H9 (cell line): Measurements from ENCODE around the gene C17orf50. TPM values are rescaled to one million over a fixed set of nuclear protein-coding genes. Genes with fewer than 3 reads are reported as not detected.

ENCODE experiments used
- DNase-seq: peaks from one replicate; pipeline ENCODE4 v3.0.0-alpha.2; 2017
- H2AFZ ChIP-seq: one replicate; pipeline ENCODE4 v1.6.1; 2013; ENCODE audit warnings: mild to moderate bottlenecking, low read length, control low read depth, moderate library complexity
- H2AK5ac ChIP-seq: 2 replicates; pipeline ENCODE4 v1.6.1; 2013; ENCODE audit warnings: low read length, control low read depth, mixed read lengths; ENCODE audit not compliant: insufficient read length
- H2BK120ac ChIP-seq: one replicate; pipeline ENCODE4 v1.6.1; 2013; ENCODE audit warnings: low read depth, mild to moderate bottlenecking, low read length, control low read depth, inconsistent platforms; ENCODE audit not compliant: poor library complexity, severe bottlenecking
- H2BK12ac ChIP-seq: 2 replicates; pipeline ENCODE4 v1.6.1; 2013; ENCODE audit warnings: low read length, control low read depth, mixed read lengths, low read depth; ENCODE audit not compliant: insufficient read length
- H2BK15ac ChIP-seq: 2 replicates; pipeline ENCODE4 v1.6.1; 2013; ENCODE audit warnings: low read depth, low read length, control low read depth
- H2BK20ac ChIP-seq: one replicate; pipeline ENCODE4 v1.6.1; 2013; ENCODE audit warnings: low read depth, mild to moderate bottlenecking, low read length, control low read depth, inconsistent platforms; ENCODE audit not compliant: poor library complexity, severe bottlenecking
- H2BK5ac ChIP-seq: 2 replicates; pipeline ENCODE4 v1.6.1; 2013; ENCODE audit warnings: low read length, control low read depth, mixed read lengths; ENCODE audit not compliant: insufficient read length
- H3K14ac ChIP-seq: 2 replicates; pipeline ENCODE4 v1.6.1; 2013; ENCODE audit warnings: low read length, control low read depth; ENCODE audit not compliant: insufficient read depth
- H3K18ac ChIP-seq: 2 replicates; pipeline ENCODE4 v1.6.1; 2013; ENCODE audit warnings: low read depth, mild to moderate bottlenecking, mixed read lengths, low read length, control low read depth; ENCODE audit not compliant: insufficient read length
- H3K23ac ChIP-seq: 2 replicates; pipeline ENCODE4 v1.6.1; 2013; ENCODE audit warnings: low read length, control low read depth, mixed read lengths, low read depth; ENCODE audit not compliant: insufficient read length
- H3K23me2 ChIP-seq: 2 replicates; pipeline ENCODE4 v1.6.1; 2013; ENCODE audit warnings: low read depth, mild to moderate bottlenecking, mixed read lengths, low read length, control low read depth; ENCODE audit not compliant: insufficient read length, poor library complexity, severe bottlenecking
- H3K27ac ChIP-seq: 2 replicates; pipeline ENCODE4 v1.5.1; 2013; ENCODE audit warnings: low read length, control low read depth, mixed read lengths, low read depth; ENCODE audit not compliant: insufficient read length
- H3K27me3 ChIP-seq: 2 replicates; pipeline ENCODE4 v1.6.1; 2013; ENCODE audit warnings: low read length, control low read depth, inconsistent platforms; ENCODE audit not compliant: insufficient read depth
- H3K4ac ChIP-seq: 2 replicates; pipeline ENCODE4 v1.6.1; 2013; ENCODE audit warnings: low read depth, mild to moderate bottlenecking, control low read depth, inconsistent platforms, low read length, moderate library complexity
- H3K4me1 ChIP-seq: 2 replicates; pipeline ENCODE4 v1.6.1; 2013; ENCODE audit warnings: low read length, control low read depth, inconsistent platforms; ENCODE audit not compliant: insufficient read depth
- H3K4me2 ChIP-seq: 2 replicates; pipeline ENCODE4 v1.6.1; 2013; ENCODE audit warnings: low read length, control low read depth, mixed read lengths; ENCODE audit not compliant: insufficient read length, insufficient read depth
- H3K56ac ChIP-seq: 2 replicates; pipeline ENCODE4 v1.6.1; 2013; ENCODE audit warnings: low read depth, mild to moderate bottlenecking, mixed read lengths, low read length, control low read depth; ENCODE audit not compliant: insufficient read length
- H3K79me1 ChIP-seq: 2 replicates; pipeline ENCODE4 v1.6.1; 2013; ENCODE audit warnings: low read depth, mild to moderate bottlenecking, moderate library complexity, low read length, control low read depth, inconsistent platforms; ENCODE audit not compliant: insufficient read depth, poor library complexity, severe bottlenecking
- H3K79me2 ChIP-seq: 2 replicates; pipeline ENCODE4 v1.6.1; 2013; ENCODE audit warnings: low read length, control low read depth, inconsistent platforms; ENCODE audit not compliant: insufficient read depth
- H3K9ac ChIP-seq: 2 replicates; pipeline ENCODE4 v1.6.1; 2013; ENCODE audit warnings: low read length, control low read depth, mixed read lengths; ENCODE audit not compliant: insufficient read length; ENCODE audit errors: extremely low read depth
- H3K9me3 ChIP-seq: one replicate; pipeline ENCODE4 v1.6.1; 2013; ENCODE audit warnings: low read depth, low read length, inconsistent platforms; ENCODE audit not compliant: control insufficient read depth
- H3T11ph ChIP-seq: one replicate; pipeline ENCODE4 v1.6.1; 2013; ENCODE audit warnings: mild to moderate bottlenecking, low read length, control low read depth, inconsistent platforms
- H4K20me1 ChIP-seq: one replicate; pipeline ENCODE4 v1.6.1; 2013; ENCODE audit not compliant: control insufficient read depth, insufficient read length, insufficient read depth
- H4K5ac ChIP-seq: 2 replicates; pipeline ENCODE4 v1.6.1; 2013; ENCODE audit warnings: low read depth, mild to moderate bottlenecking, mixed read lengths, low read length, control low read depth; ENCODE audit not compliant: insufficient read length
- H4K8ac ChIP-seq: replicated peaks from 2 replicates; pipeline ENCODE4 v1.6.1; 2013; ENCODE audit warnings: low read length, control low read depth, mixed read lengths, low read depth; ENCODE audit not compliant: insufficient read length
- H4K91ac ChIP-seq: 2 replicates; pipeline ENCODE4 v1.6.1; 2013; ENCODE audit warnings: low read depth, mild to moderate bottlenecking, moderate library complexity, mixed read lengths, low read length, control low read depth; ENCODE audit not compliant: insufficient read length
- H3K27ac Mint-ChIP-seq, 3 experiments: 2 replicates in 2 of 3; 3 replicates in 1 of 3; pipeline ENCODE4 v1.8.0; 2020 to 2021; ENCODE audit warnings: mixed read lengths in 3 of 3, mild to moderate bottlenecking in 1 of 3, moderate library complexity in 1 of 3
- H3K27me3 Mint-ChIP-seq: 2 replicates; pipeline ENCODE4 v1.8.0; 2021; ENCODE audit warnings: low read depth, mild to moderate bottlenecking, moderate library complexity, mixed read lengths
- H3K36me3 Mint-ChIP-seq, 3 experiments: 2 replicates in 2 of 3; 3 replicates in 1 of 3; pipeline ENCODE4 v1.8.0; 2020 to 2021; ENCODE audit warnings: low read depth in 3 of 3, mixed read lengths in 3 of 3; ENCODE audit not compliant: insufficient read depth in 1 of 3
- H3K4me1 Mint-ChIP-seq, 2 experiments: 2 replicates each; pipeline ENCODE4 v1.8.0; 2020; ENCODE audit warnings: mixed read lengths in 2 of 2
- H3K4me3 Mint-ChIP-seq, 2 experiments: 2 replicates in 1 of 2; 3 replicates in 1 of 2; pipeline ENCODE4 v1.8.0; 2020 to 2021; ENCODE audit warnings: mild to moderate bottlenecking in 2 of 2, mixed read lengths in 2 of 2, moderate library complexity in 1 of 2
- H3K9me3 Mint-ChIP-seq, 2 experiments: 2 replicates in 1 of 2; 3 replicates in 1 of 2; pipeline ENCODE4 v1.8.0; 2020; ENCODE audit warnings: mild to moderate bottlenecking in 2 of 2, mixed read lengths in 2 of 2, moderate library complexity in 1 of 2
- CTCF ChIP-seq: fragments of 200-600 bp; sonication (generic); conservative IDR thresholded peaks from 3 replicates; pipeline ENCODE4 v1.8.0; 2021; ENCODE audit warnings: antibody characterized with exemption, mild to moderate bottlenecking
- WGBS: extraction: QIAGEN DNeasy Blood & Tissue Kit; methylation state at CpG from one replicate; pipeline ENCODE4 v1.1.7; 2013; ENCODE audit warnings: missing lambda C conversion rate, low lambda C conversion rate, mixed read lengths; ENCODE audit not compliant: insufficient read length; ENCODE audit errors: extremely low coverage; 5-methylcytosine and 5-hydroxymethylcytosine counted together
- total RNA-seq: library from RNA; stranded (reverse); gene quantifications from 2 replicates; pipeline ENCODE4 v1.2.1, GENCODE V29; 2021

Gene C17orf50
- total RNA-seq, 1 experiment from 2014 or later: not detected

GRCh38 chr17:35761601-35762000 lies 914 bp downstream of the C17orf50 start:
- Histone ChIP-seq H3K79me1 (no peaks in the 10 kb centered on the region), H3T11ph (no peak overlapping the region), H3K4me1 (no peaks in the 10 kb centered on the region; the same call in 1 of the 2 replicates), H4K8ac (no peak overlapping the region), H3K27me3 (peaks cover 2% of the 10 kb centered on the region; the same call in 1 of the 2 replicates), H4K5ac (no peak overlapping the region), H2AFZ (no peak overlapping the region), H3K4me2 (no peak overlapping the region), H3K9me3 (no peaks in the 10 kb centered on the region), H2BK120ac (no peak overlapping the region), H3K23ac (no peak overlapping the region), H3K14ac (no peak overlapping the region), H2BK15ac (no peak overlapping the region), H4K91ac (no peak overlapping the region), H2BK12ac (no peak overlapping the region), H3K23me2 (peaks cover 5% of the 10 kb centered on the region), H3K79me2 (no peaks in the 10 kb centered on the region), H3K18ac (no peak overlapping the region), H2BK20ac (no peak overlapping the region), H3K9ac (no peak overlapping the region), H3K56ac (no peak overlapping the region), H2AK5ac (no peak overlapping the region), H3K27ac (no peak overlapping the region), H2BK5ac (no peak overlapping the region), H3K4ac (no peak overlapping the region), H4K20me1 (no peaks in the 10 kb centered on the region)
- no peaks in the 10 kb centered on the region; a peak in 3 of 5 replicates for H3K9me3 Mint-ChIP-seq
- no CpG with 5 or more reads among the region's 5 CpGs for WGBS
- no peak overlapping the region for H3K27ac Mint-ChIP-seq
- no peak overlapping the region for H3K4me3 Mint-ChIP-seq
- H3K36me3 Mint-ChIP-seq: no peaks in the 10 kb centered on the region; a peak in 2 of 7 replicates
- TF ChIP-seq CTCF: no peak
- DNase-seq: no peak
- H3K27me3 Mint-ChIP-seq: peaks cover 25% of the 10 kb centered on the region
- H3K4me1 Mint-ChIP-seq: peaks cover 14 to 17% of the 10 kb centered on the region in 2 experiments
